IMR-90 (cell line): Measurements from ENCODE around the gene FLYWCH1. TPM values are rescaled to one million over a fixed set of nuclear protein-coding genes. Genes with fewer than 3 reads are reported as not detected.

ENCODE experiments used
- ATAC-seq: fragments of 200-7000 bp; cut with Tn5 transposase; 2 replicates; pipeline ENCODE4 v1.9.1; 2020; ENCODE audit warnings: low read depth, mild to moderate bottlenecking, moderate library complexity
- Bru-seq: library from RNA; stranded (reverse); fragments of 400-500 nt; gene quantifications from one replicate; lab custom pipeline; 2021; lab: Mats Ljungman, UMichigan
- BruChase-seq, 2 experiments: library from RNA; stranded (reverse); fragments of 400-500 nt; gene quantifications; one replicate each; lab custom pipeline; 2021; lab: Mats Ljungman, UMichigan
- BruUV-seq: library from RNA; stranded (reverse); fragments of 400-500 nt; replicated peaks from 2 replicates; lab custom pipeline; 2021; lab: Mats Ljungman, UMichigan
- CTCF ChIA-PET: fragments of 300-600 bp; formaldehyde crosslinking; extraction: SDS; loops from one replicate; lab custom pipeline; 2021; ENCODE audit warnings: antibody characterized with exemption; lab: Yijun Ruan, JAX
- POLR2A ChIA-PET: fragments of 300-600 bp; sonication (Branson Sonifier 250); formaldehyde crosslinking; loops from one replicate; lab custom pipeline; 2022; ENCODE audit warnings: antibody characterized with exemption; ENCODE audit not compliant: unreplicated experiment; lab: Charles Lee
- DNase-seq: peaks from one replicate; pipeline ENCODE4 v3.0.0; 2013
- H2AFZ ChIP-seq: replicated peaks from 2 replicates; pipeline ENCODE3; 2013; ENCODE audit warnings: low read length, mild to moderate bottlenecking; ENCODE audit not compliant: poor library complexity
- H2AK5ac ChIP-seq: 2 replicates; pipeline ENCODE4 v1.6.1; 2013; ENCODE audit warnings: low read depth, low read length, inconsistent platforms
- H2AK9ac ChIP-seq: replicated peaks from 2 replicates; pipeline ENCODE3; 2013; ENCODE audit warnings: mild to moderate bottlenecking, low read depth, low read length, moderate library complexity; ENCODE audit not compliant: poor library complexity
- H2BK120ac ChIP-seq: 2 replicates; pipeline ENCODE4 v1.6.1; 2013; ENCODE audit warnings: low read depth, low read length, inconsistent platforms
- H2BK15ac ChIP-seq: 3 replicates; pipeline ENCODE4 v1.6.1; 2013; ENCODE audit warnings: low read depth, low read length, inconsistent platforms
- H2BK20ac ChIP-seq: 2 replicates; pipeline ENCODE4 v1.6.1; 2013; ENCODE audit warnings: low read depth, mild to moderate bottlenecking, inconsistent platforms, low read length, moderate library complexity
- H2BK5ac ChIP-seq: 2 replicates; pipeline ENCODE4 v1.6.1; 2013; ENCODE audit warnings: mild to moderate bottlenecking, low read depth, low read length, inconsistent platforms; ENCODE audit not compliant: poor library complexity, severe bottlenecking
- H3K14ac ChIP-seq: replicated peaks from 2 replicates; pipeline ENCODE4 v1.6.1; 2013; ENCODE audit warnings: low read depth, low read length, inconsistent platforms
- H3K18ac ChIP-seq: 2 replicates; pipeline ENCODE4 v1.6.1; 2013; ENCODE audit warnings: low read depth, low read length, control low read depth
- H3K23ac ChIP-seq: 2 replicates; pipeline ENCODE4 v1.6.1; 2013; ENCODE audit warnings: low read depth, low read length, inconsistent platforms
- H3K27ac ChIP-seq: 2 replicates; pipeline ENCODE4 v1.5.1; 2013; ENCODE audit warnings: mild to moderate bottlenecking, control low read depth, low read length; ENCODE audit not compliant: insufficient read depth
- H3K27me3 ChIP-seq: 2 replicates; pipeline ENCODE4 v1.6.1; 2013; ENCODE audit warnings: low read length; ENCODE audit not compliant: control insufficient read depth, insufficient read depth
- H3K36me3 ChIP-seq: 2 replicates; pipeline ENCODE4 v1.6.1; 2013; ENCODE audit warnings: low read length, mixed read lengths; ENCODE audit not compliant: control insufficient read depth, insufficient read depth
- H3K4ac ChIP-seq: 2 replicates; pipeline ENCODE4 v1.6.1; 2013; ENCODE audit warnings: low read depth, low read length, inconsistent platforms
- H3K4me1 ChIP-seq: 2 replicates; pipeline ENCODE4 v1.6.1; 2013; ENCODE audit warnings: low read length, mixed read lengths; ENCODE audit not compliant: control insufficient read depth, insufficient read depth
- H3K4me2 ChIP-seq: 2 replicates; pipeline ENCODE4 v1.6.1; 2013; ENCODE audit warnings: low read depth, mild to moderate bottlenecking, control low read depth, low read length, moderate library complexity
- H3K4me3 ChIP-seq: 2 replicates; pipeline ENCODE4 v1.5.1; 2013; ENCODE audit warnings: low read depth, mild to moderate bottlenecking, control low read depth, low read length, moderate library complexity; ENCODE audit not compliant: insufficient read depth
- H3K56ac ChIP-seq: 2 replicates; pipeline ENCODE4 v1.6.1; 2013; ENCODE audit warnings: low read length, inconsistent platforms; ENCODE audit not compliant: insufficient read depth; ENCODE audit errors: extremely low read depth
- H3K79me1 ChIP-seq, 2 experiments: 2 replicates each; pipeline ENCODE4 v1.6.1; 2013; ENCODE audit warnings: low read length in 2 of 2, inconsistent platforms in 1 of 2, low read depth in 1 of 2
- H3K9ac ChIP-seq: 2 replicates; pipeline ENCODE4 v1.6.1; 2013; ENCODE audit warnings: low read depth, low read length, control low read depth
- H3K9me1 ChIP-seq: 2 replicates; pipeline ENCODE4 v1.6.1; 2013; ENCODE audit warnings: low read length, inconsistent platforms; ENCODE audit not compliant: insufficient read depth
- H3K9me3 ChIP-seq: 2 replicates; pipeline ENCODE4 v1.6.1; 2013; ENCODE audit warnings: low read length; ENCODE audit not compliant: control insufficient read depth, insufficient read depth
- H4K20me1 ChIP-seq: 2 replicates; pipeline ENCODE4 v1.6.1; 2013; ENCODE audit warnings: low read length, inconsistent platforms; ENCODE audit not compliant: insufficient read depth
- H4K5ac ChIP-seq: 2 replicates; pipeline ENCODE4 v1.6.1; 2013; ENCODE audit warnings: mild to moderate bottlenecking, low read depth, low read length, control low read depth
- H4K8ac ChIP-seq, 2 experiments: 2 replicates each; pipeline ENCODE4 v1.6.1; 2013; ENCODE audit warnings: low read depth in 2 of 2, low read length in 2 of 2, control low read depth in 1 of 2, inconsistent platforms in 1 of 2
- H4K91ac ChIP-seq: 2 replicates; pipeline ENCODE4 v1.6.1; 2013; ENCODE audit warnings: low read depth, low read length, inconsistent platforms; ENCODE audit not compliant: insufficient read depth
- CEBPB ChIP-seq: IDR thresholded peaks from 2 replicates; pipeline ENCODE4 v1.6.1; 2012; ENCODE audit warnings: low read depth, low read length, improper control_type of control experiment
- CHD1 ChIP-seq: IDR thresholded peaks from 2 replicates; pipeline ENCODE4 v1.6.1; 2012; ENCODE audit warnings: low read depth, low read length, improper control_type of control experiment
- MAZ ChIP-seq: IDR thresholded peaks from 2 replicates; pipeline ENCODE4 v1.6.1; 2012; ENCODE audit warnings: low read depth, mild to moderate bottlenecking, low read length, improper control_type of control experiment, moderate library complexity, borderline replicate concordance
- MXI1 ChIP-seq: IDR thresholded peaks from 2 replicates; pipeline ENCODE4 v1.6.1; 2012; ENCODE audit warnings: low read depth, mild to moderate bottlenecking, low read length, moderate library complexity, borderline replicate concordance
- NFE2L2 ChIP-seq: fragments of 150-350 bp; IDR thresholded peaks from 2 replicates; pipeline ENCODE4 v1.6.1; 2016; ENCODE audit warnings: low read depth, mild to moderate bottlenecking, low read length
- POLR2A ChIP-seq: IDR thresholded peaks from 2 replicates; pipeline ENCODE4 v1.6.1; 2012; ENCODE audit warnings: mild to moderate bottlenecking, low read depth, low read length
- RAD21 ChIP-seq: IDR thresholded peaks from 2 replicates; pipeline ENCODE4 v1.6.1; 2012; ENCODE audit warnings: low read length, improper control_type of control experiment
- RFX5 ChIP-seq: IDR thresholded peaks from 2 replicates; pipeline ENCODE4 v1.8.0; 2012; ENCODE audit warnings: low read depth, mild to moderate bottlenecking, low read length, moderate library complexity
- WGBS, 2 experiments: methylation state at CpG; one replicate each; pipeline versions ENCODE4 v1.1.5 to v1.1.7; 2013; ENCODE audit warnings: missing lambda C conversion rate in 2 of 2; ENCODE audit not compliant: insufficient read length in 1 of 2; ENCODE audit errors: extremely low coverage in 2 of 2; 5-methylcytosine and 5-hydroxymethylcytosine counted together
- dilution Hi-C: fragments of 300-500 bp; cut with HindIII; formaldehyde crosslinking; loops from one replicate; pipeline ENCODE4 v1.14.3; 2018; ENCODE audit warnings: low sequenced_read_pairs; ENCODE audit not compliant: unreplicated experiment
- in situ Hi-C: fragments of 300-500 bp; cut with MboI; formaldehyde crosslinking; loops from 3 replicates; pipeline ENCODE4 v1.14.3; 2019; ENCODE audit warnings: low sequenced_read_pairs, inconsistent platforms, mixed read lengths
- intact Hi-C: fragments of 100-400 bp; cut with micrococcal nuclease; formaldehyde crosslinking; loops from 2 replicates; pipeline ENCODE4 v1.10.0; 2022
- long read RNA-seq: library from polyadenylated mRNA; unstranded; transcript quantifications from one replicate; pipeline ENCODE4 v2.0.0, GENCODE V29; 2021; ENCODE audit not compliant: unreplicated experiment
- polyA plus RNA-seq, 3 experiments: library from polyadenylated mRNA; depleted of rRNA; stranded (reverse); fragments of >200 nt; gene quantifications; 2 replicates each; pipeline ENCODE4 v1.2.3, GENCODE V29; 2012; ENCODE audit warnings: low replicate concordance in 1 of 3
- total RNA-seq: library from RNA; depleted of rRNA; stranded (reverse); fragments of >200 nt; gene quantifications from 2 replicates; pipeline ENCODE4 v1.2.3, GENCODE V29; 2012; rRNA removed
- TF ChIP-seq, protein P1 (sequence below): fragments of 150-350 bp; IDR thresholded peaks from 2 replicates; pipeline ENCODE4 v1.6.1; 2016; ENCODE audit warnings: low read depth, mild to moderate bottlenecking, low read length, moderate library complexity, borderline replicate concordance
- TF ChIP-seq, protein P2 (sequence below): fragments of 150-350 bp; IDR thresholded peaks from 2 replicates; pipeline ENCODE4 v1.6.1; 2017; ENCODE audit warnings: mild to moderate bottlenecking, antibody characterized with exemption, low read length, low read depth

Gene FLYWCH1, protein sequence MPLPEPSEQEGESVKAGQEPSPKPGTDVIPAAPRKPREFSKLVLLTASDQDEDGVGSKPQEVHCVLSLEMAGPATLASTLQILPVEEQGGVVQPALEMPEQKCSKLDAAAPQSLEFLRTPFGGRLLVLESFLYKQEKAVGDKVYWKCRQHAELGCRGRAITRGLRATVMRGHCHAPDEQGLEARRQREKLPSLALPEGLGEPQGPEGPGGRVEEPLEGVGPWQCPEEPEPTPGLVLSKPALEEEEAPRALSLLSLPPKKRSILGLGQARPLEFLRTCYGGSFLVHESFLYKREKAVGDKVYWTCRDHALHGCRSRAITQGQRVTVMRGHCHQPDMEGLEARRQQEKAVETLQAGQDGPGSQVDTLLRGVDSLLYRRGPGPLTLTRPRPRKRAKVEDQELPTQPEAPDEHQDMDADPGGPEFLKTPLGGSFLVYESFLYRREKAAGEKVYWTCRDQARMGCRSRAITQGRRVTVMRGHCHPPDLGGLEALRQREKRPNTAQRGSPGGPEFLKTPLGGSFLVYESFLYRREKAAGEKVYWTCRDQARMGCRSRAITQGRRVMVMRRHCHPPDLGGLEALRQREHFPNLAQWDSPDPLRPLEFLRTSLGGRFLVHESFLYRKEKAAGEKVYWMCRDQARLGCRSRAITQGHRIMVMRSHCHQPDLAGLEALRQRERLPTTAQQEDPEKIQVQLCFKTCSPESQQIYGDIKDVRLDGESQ
- total RNA-seq (14.3 and 16.1 TPM in 2 replicates), polyA plus RNA-seq (2012; rRNA removed) (25.2 and 32.3 TPM in 2 replicates), Bru-seq, nascent RNA (percentile 64 among the genes with signal in this experiment), BruChase-seq, experiment 1, labeled RNA remaining after a 6-hour chase (percentile 75 among the genes with signal in this experiment), BruChase-seq, experiment 2, labeled RNA remaining after a 2-hour chase (percentile 61 among the genes with signal in this experiment)
- 38.1 and 39.5 TPM in 2 replicates for polyA plus RNA-seq (2012; cell fraction: cytosol; rRNA removed)
- 68.9 and 113 TPM in 2 replicates for polyA plus RNA-seq (2012; cell fraction: nucleus; rRNA removed; ENCODE audit: low replicate concordance)
- long read RNA-seq, full-length matches to known transcripts = 43 of 113 reads
- long read RNA-seq, partial matches to known transcripts = 21 of 113 reads
- long read RNA-seq, other reads (novel, unspliced or antisense) = 49 of 113 reads

GRCh38 chr16:2911638-2912329 lies at the start of gene FLYWCH1:
TSS of gene FLYWCH1 (plus strand) at chr16:2911931. CDS start at chr16:2929686, 17,755 bp downstream.
- H3K27ac ChIP-seq = peak within 1 kb of the TSS; percentile 62
- H3K27me3 ChIP-seq = no peaks in the 10 kb centered on the region
- peak within 1 kb of the TSS; percentile 64 for H4K91ac ChIP-seq
- peak within 1 kb of the TSS; percentile 35 for H2BK5ac ChIP-seq
- peak within 1 kb of the TSS; percentile 67 for H3K4me3 ChIP-seq
- H2AFZ ChIP-seq = peak within 1 kb of the TSS; percentile 100
- peaks cover 5 to 38% of the 10 kb centered on the region in 2 experiments for H3K79me1 ChIP-seq
- intact Hi-C loops = no loop called here
- H3K4me1 ChIP-seq = peaks cover 6% of the 10 kb centered on the region
- peak within 1 kb of the TSS; percentile 69 for H3K9ac ChIP-seq
- peak within 1 kb of the TSS; percentile 77 for H4K5ac ChIP-seq
- DNase-seq (peak; percentile 98), ATAC-seq (peak; percentile 96)
- H3K36me3 ChIP-seq = peaks cover 10% of the 10 kb centered on the region
- H3K56ac ChIP-seq = peak within 1 kb of the TSS; percentile 85
- H3K4me2 ChIP-seq = peak within 1 kb of the TSS; percentile 88
- 0% methylated on average over 39 of the region's 85 CpGs; no CpG with 5 or more reads in 1 of the 2 experiments for WGBS, 2 experiments
- peak within 1 kb of the TSS; percentile 37; the same call in 1 of the 2 replicates for H2AK5ac ChIP-seq
- ChIA-PET POLR2A (no interaction called here), CTCF (interaction anchor here (1.7 kb wide), 1 partner anchor 73 kb away, joined by 4 read pairs; no protein-coding TSS in a partner anchor)
- peak within 1 kb of the TSS; percentile 75; the same call in 1 of the 3 replicates for H2BK15ac ChIP-seq
- in situ Hi-C loops = loop anchor here (10.0 kb wide), 1 partner anchor 77 kb away; the partner anchor contains the start of gene ZG16B
- H2BK120ac ChIP-seq = peak within 1 kb of the TSS; percentile 37
- peak within 1 kb of the TSS; percentile 69 for H2BK20ac ChIP-seq
- peak within 1 kb of the TSS; percentile 97 for H3K14ac ChIP-seq
- H4K8ac ChIP-seq = peak within 1 kb of the TSS; percentile 76 to 99; a peak in 3 of 4 replicates
- H2AK9ac ChIP-seq = peak within 1 kb of the TSS; percentile 98
- H3K4ac ChIP-seq = peak within 1 kb of the TSS; percentile 85
- H3K9me1 ChIP-seq = peaks cover 3% of the 10 kb centered on the region; the same call in 1 of the 2 replicates
- no TSS peak for BruUV-seq
- dilution Hi-C loops = no loop called here
- H4K20me1 ChIP-seq = peaks cover 10% of the 10 kb centered on the region; the same call in 1 of the 2 replicates
- H3K18ac ChIP-seq = peak within 1 kb of the TSS; percentile 0; the same call in 1 of the 2 replicates
- no peaks in the 10 kb centered on the region for H3K9me3 ChIP-seq
- peak within 1 kb of the TSS; percentile 93 for H3K23ac ChIP-seq
- TF ChIP-seq, protein P1, sequence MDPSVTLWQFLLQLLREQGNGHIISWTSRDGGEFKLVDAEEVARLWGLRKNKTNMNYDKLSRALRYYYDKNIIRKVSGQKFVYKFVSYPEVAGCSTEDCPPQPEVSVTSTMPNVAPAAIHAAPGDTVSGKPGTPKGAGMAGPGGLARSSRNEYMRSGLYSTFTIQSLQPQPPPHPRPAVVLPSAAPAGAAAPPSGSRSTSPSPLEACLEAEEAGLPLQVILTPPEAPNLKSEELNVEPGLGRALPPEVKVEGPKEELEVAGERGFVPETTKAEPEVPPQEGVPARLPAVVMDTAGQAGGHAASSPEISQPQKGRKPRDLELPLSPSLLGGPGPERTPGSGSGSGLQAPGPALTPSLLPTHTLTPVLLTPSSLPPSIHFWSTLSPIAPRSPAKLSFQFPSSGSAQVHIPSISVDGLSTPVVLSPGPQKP = no peak
- TF ChIP-seq MXI1 (0 out of 2 replicates have a peak, but pooled peaks have one; percentile 19), MAZ (peak; percentile 85; the same call in 1 of the 2 replicates), CHD1 (no peak), POLR2A (no peak), RAD21 (no peak), RFX5 (no peak), CEBPB (0 out of 2 replicates have a peak, but pooled peaks have one; percentile 10), NFE2L2 (no peak)
- TF ChIP-seq, protein P2, sequence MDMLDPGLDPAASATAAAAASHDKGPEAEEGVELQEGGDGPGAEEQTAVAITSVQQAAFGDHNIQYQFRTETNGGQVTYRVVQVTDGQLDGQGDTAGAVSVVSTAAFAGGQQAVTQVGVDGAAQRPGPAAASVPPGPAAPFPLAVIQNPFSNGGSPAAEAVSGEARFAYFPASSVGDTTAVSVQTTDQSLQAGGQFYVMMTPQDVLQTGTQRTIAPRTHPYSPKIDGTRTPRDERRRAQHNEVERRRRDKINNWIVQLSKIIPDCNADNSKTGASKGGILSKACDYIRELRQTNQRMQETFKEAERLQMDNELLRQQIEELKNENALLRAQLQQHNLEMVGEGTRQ = no peak
